ACC112 (cell line): Measurements from ENCODE around the gene KAZALD1.

ENCODE experiments used
- H2AFZ ChIP-seq: fragments of 200-600 bp; sonication (generic); one replicate; pipeline ENCODE4 v1.6.0; 2017; ENCODE audit warnings: antibody characterized with exemption, low read length; ENCODE audit not compliant: unreplicated experiment
- H3K27ac ChIP-seq: fragments of 200-600 bp; sonication (generic); 2 replicates; pipeline ENCODE4 v1.5.1; 2014; ENCODE audit warnings: low read depth, mild to moderate bottlenecking, antibody characterized with exemption, low read length, moderate library complexity
- H3K27me3 ChIP-seq: fragments of 200-600 bp; sonication (generic); 2 replicates; pipeline ENCODE4 v1.6.1; 2014; ENCODE audit warnings: mild to moderate bottlenecking, antibody characterized with exemption, low read length, moderate library complexity, mixed read lengths; ENCODE audit not compliant: insufficient read depth
- H3K36me3 ChIP-seq: fragments of 200-600 bp; sonication (generic); 2 replicates; pipeline ENCODE4 v1.6.1; 2016; ENCODE audit warnings: mild to moderate bottlenecking, antibody characterized with exemption, low read length, moderate library complexity, mixed read lengths; ENCODE audit not compliant: insufficient read depth
- H3K4me1 ChIP-seq: fragments of 200-600 bp; sonication (generic); one replicate; pipeline ENCODE4 v1.6.1; 2016; ENCODE audit warnings: low read length, mixed read lengths; ENCODE audit not compliant: insufficient read depth, unreplicated experiment, control insufficient read depth
- H3K4me3 ChIP-seq: fragments of 200-600 bp; sonication (generic); 2 replicates; pipeline ENCODE4 v1.5.1; 2014; ENCODE audit warnings: mild to moderate bottlenecking, low read depth, low read length
- H3K79me2 ChIP-seq: fragments of 200-600 bp; sonication (generic); one replicate; pipeline ENCODE4 v1.6.0; 2016; ENCODE audit warnings: low read length; ENCODE audit not compliant: control insufficient read depth, unreplicated experiment, insufficient read depth

Gene KAZALD1

GRCh38 chr10:101099901-101100300 is 38.1 kb downstream of the KAZALD1 start:
- Histone ChIP-seq H3K4me3 (no peak overlapping the region), H3K36me3 (no peaks in the 10 kb centered on the region), H3K27ac (no peak overlapping the region), H3K79me2 (no peaks in the 10 kb centered on the region), H3K27me3 (peaks cover 54% of the 10 kb centered on the region), H2AFZ (no peak overlapping the region), H3K4me1 (no peaks in the 10 kb centered on the region)

- peaks cover 65% of the 10 kb centered on the region for H3K27me3 ChIP-seq
- H3K36me3 ChIP-seq = no peaks in the 10 kb centered on the region
- no peak overlapping the region for H3K4me3 ChIP-seq
- no peak overlapping the region for H2AFZ ChIP-seq
- no peaks in the 10 kb centered on the region for H3K79me2 ChIP-seq
- no peaks in the 10 kb centered on the region for H3K4me1 ChIP-seq
- H3K27ac ChIP-seq = no peak overlapping the region
Measured at GRCh38 chr10:101101372-101101881, 39.6 kb downstream of the KAZALD1 start.

- Histone ChIP-seq H3K79me2 (no peaks in the 10 kb centered on the region), H3K4me1 (no peaks in the 10 kb centered on the region), H3K4me3 (no peak overlapping the region), H3K27me3 (peaks cover 76% of the 10 kb centered on the region), H2AFZ (no peak overlapping the region), H3K36me3 (no peaks in the 10 kb centered on the region), H3K27ac (no peak overlapping the region)
Measured at GRCh38 chr10:101103430-101103829, 41.6 kb downstream of the KAZALD1 start.

- Histone ChIP-seq H3K27me3 (peaks cover 60% of the 10 kb centered on the region), H3K36me3 (no peaks in the 10 kb centered on the region), H2AFZ (no peak overlapping the region), H3K4me1 (no peaks in the 10 kb centered on the region), H3K27ac (no peak overlapping the region), H3K79me2 (no peaks in the 10 kb centered on the region), H3K4me3 (no peak overlapping the region)
Measured at GRCh38 chr10:101106351-101106750, 44.6 kb downstream of the KAZALD1 start.

GRCh38 chr10:101107771-101108170 is 46.0 kb downstream of the KAZALD1 start:
- Histone ChIP-seq H3K4me1 (no peaks in the 10 kb centered on the region), H3K36me3 (no peaks in the 10 kb centered on the region), H3K4me3 (no peak overlapping the region), H2AFZ (no peak overlapping the region), H3K27ac (no peak overlapping the region), H3K79me2 (no peaks in the 10 kb centered on the region), H3K27me3 (peaks cover 51% of the 10 kb centered on the region)

- no peaks in the 10 kb centered on the region for H3K79me2 ChIP-seq
- no peak overlapping the region for H2AFZ ChIP-seq
- H3K27ac ChIP-seq = no peak overlapping the region
- H3K36me3 ChIP-seq = no peaks in the 10 kb centered on the region
- H3K27me3 ChIP-seq = peaks cover 56% of the 10 kb centered on the region
- no peak overlapping the region for H3K4me3 ChIP-seq
- no peaks in the 10 kb centered on the region for H3K4me1 ChIP-seq
Measured at GRCh38 chr10:101110856-101111523, 49.2 kb downstream of the KAZALD1 start.

GRCh38 chr10:101111547-101111946 is 49.8 kb downstream of the KAZALD1 start:
- H3K27me3 ChIP-seq = peaks cover 58% of the 10 kb centered on the region

GRCh38 chr10:101112799-101113594 is 51.2 kb downstream of the KAZALD1 start:
- Histone ChIP-seq H3K79me2 (no peaks in the 10 kb centered on the region), H3K27ac (no peak overlapping the region), H3K4me1 (no peaks in the 10 kb centered on the region), H3K36me3 (no peaks in the 10 kb centered on the region), H3K27me3 (peaks cover 53% of the 10 kb centered on the region), H3K4me3 (no peak overlapping the region), H2AFZ (no peak overlapping the region)

More at GRCh38 chr10:101111547-101111946, 49.8 kb downstream of the KAZALD1 start:
- no peaks in the 10 kb centered on the region for H3K36me3 ChIP-seq
- H3K79me2 ChIP-seq = no peaks in the 10 kb centered on the region
- H3K4me3 ChIP-seq = no peak overlapping the region
- H3K27ac ChIP-seq = no peak overlapping the region
- no peaks in the 10 kb centered on the region for H3K4me1 ChIP-seq
- H2AFZ ChIP-seq = no peak overlapping the region

- H3K4me3 ChIP-seq = no peak overlapping the region
- H3K27me3 ChIP-seq = peaks cover 55% of the 10 kb centered on the region
- H3K27ac ChIP-seq = no peak overlapping the region
- H3K36me3 ChIP-seq = no peaks in the 10 kb centered on the region
- H2AFZ ChIP-seq = no peak overlapping the region
- no peaks in the 10 kb centered on the region for H3K79me2 ChIP-seq
- no peaks in the 10 kb centered on the region for H3K4me1 ChIP-seq
Measured at GRCh38 chr10:101113890-101114403, 52.2 kb downstream of the KAZALD1 start.

- no peaks in the 10 kb centered on the region for H3K36me3 ChIP-seq
- H3K79me2 ChIP-seq = no peaks in the 10 kb centered on the region
- H3K4me1 ChIP-seq = no peaks in the 10 kb centered on the region
- H3K4me3 ChIP-seq = no peak overlapping the region
- no peak overlapping the region for H3K27ac ChIP-seq
- peaks cover 55% of the 10 kb centered on the region for H3K27me3 ChIP-seq
- no peak overlapping the region for H2AFZ ChIP-seq
Measured at GRCh38 chr10:101114646-101115045, 52.9 kb downstream of the KAZALD1 start.
